ENCODE measurements around the gene MFAP5. TPM values are rescaled to one million over a fixed set of nuclear protein-coding genes. Genes with fewer than 3 reads are reported as not detected.

Gene MFAP5
- total and polyA plus RNA-seq, 2 of the 4 experiments (the other 2 are of a cell fraction): 0.90 to 1.9 TPM

GRCh38 chr12:8668441-8668840 is 5.8 kb upstream of the MFAP5 start:
- CTCF ChIA-PET: interaction anchor here (0.6 kb wide), 1 partner anchor 150 kb away, joined by 3 read pairs; no protein-coding TSS in a partner anchor
- POLR2A ChIA-PET (ENCODE audit: unreplicated experiment): no interaction called here
- TF ChIP-seq FOS (IDR thresholded peaks at IDR 0.05; ENCODE audit: low read depth, low read length) (no peak), RFX5 (IDR thresholded peaks at IDR 0.05; ENCODE audit: low read depth, low read length) (no peak), RCOR1 (IDR thresholded peaks at IDR 0.05; ENCODE audit: insufficient replicate concordance, low read length) (no peak), MAZ (IDR thresholded peaks at IDR 0.05; ENCODE audit: borderline replicate concordance, low read depth, low read length) (no peak), MAFK (IDR thresholded peaks at IDR 0.05; ENCODE audit: low read depth, low read length) (no peak), RAD21 (IDR thresholded peaks at IDR 0.05; ENCODE audit: low read length) (no peak), NFE2L2 (IDR thresholded peaks at IDR 0.05; ENCODE audit: low read depth, low read length) (no peak), BHLHE40 (IDR thresholded peaks at IDR 0.05; ENCODE audit: low read depth, low read length) (no peak), ELK1 (IDR thresholded peaks at IDR 0.05; ENCODE audit: borderline replicate concordance, low read depth, low read length) (no peak), SMC3 (IDR thresholded peaks at IDR 0.05; ENCODE audit: low read depth, low read length) (no peak), CEBPB (IDR thresholded peaks at IDR 0.05; ENCODE audit: low read depth, low read length) (no peak), POLR2A (IDR thresholded peaks at IDR 0.05; ENCODE audit: low read depth, low read length) (no peak)
- TF ChIP-seq, protein P1, sequence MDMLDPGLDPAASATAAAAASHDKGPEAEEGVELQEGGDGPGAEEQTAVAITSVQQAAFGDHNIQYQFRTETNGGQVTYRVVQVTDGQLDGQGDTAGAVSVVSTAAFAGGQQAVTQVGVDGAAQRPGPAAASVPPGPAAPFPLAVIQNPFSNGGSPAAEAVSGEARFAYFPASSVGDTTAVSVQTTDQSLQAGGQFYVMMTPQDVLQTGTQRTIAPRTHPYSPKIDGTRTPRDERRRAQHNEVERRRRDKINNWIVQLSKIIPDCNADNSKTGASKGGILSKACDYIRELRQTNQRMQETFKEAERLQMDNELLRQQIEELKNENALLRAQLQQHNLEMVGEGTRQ (IDR thresholded peaks at IDR 0.05; ENCODE audit: low read depth, low read length): no peak
- TF ChIP-seq, protein P2, sequence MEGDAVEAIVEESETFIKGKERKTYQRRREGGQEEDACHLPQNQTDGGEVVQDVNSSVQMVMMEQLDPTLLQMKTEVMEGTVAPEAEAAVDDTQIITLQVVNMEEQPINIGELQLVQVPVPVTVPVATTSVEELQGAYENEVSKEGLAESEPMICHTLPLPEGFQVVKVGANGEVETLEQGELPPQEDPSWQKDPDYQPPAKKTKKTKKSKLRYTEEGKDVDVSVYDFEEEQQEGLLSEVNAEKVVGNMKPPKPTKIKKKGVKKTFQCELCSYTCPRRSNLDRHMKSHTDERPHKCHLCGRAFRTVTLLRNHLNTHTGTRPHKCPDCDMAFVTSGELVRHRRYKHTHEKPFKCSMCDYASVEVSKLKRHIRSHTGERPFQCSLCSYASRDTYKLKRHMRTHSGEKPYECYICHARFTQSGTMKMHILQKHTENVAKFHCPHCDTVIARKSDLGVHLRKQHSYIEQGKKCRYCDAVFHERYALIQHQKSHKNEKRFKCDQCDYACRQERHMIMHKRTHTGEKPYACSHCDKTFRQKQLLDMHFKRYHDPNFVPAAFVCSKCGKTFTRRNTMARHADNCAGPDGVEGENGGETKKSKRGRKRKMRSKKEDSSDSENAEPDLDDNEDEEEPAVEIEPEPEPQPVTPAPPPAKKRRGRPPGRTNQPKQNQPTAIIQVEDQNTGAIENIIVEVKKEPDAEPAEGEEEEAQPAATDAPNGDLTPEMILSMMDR (conservative IDR thresholded peaks at IDR 0.05; ENCODE audit: low read depth, low read length): no peak

More at GRCh38 chr12:8668441-8668840, 5.8 kb upstream of the MFAP5 start:
- Histone ChIP-seq H3K23ac (ENCODE audit: low read depth, low read length) (no peak overlapping the region), H3K4ac (ENCODE audit: low read depth, low read length) (no peak overlapping the region), H3K36me3 (ENCODE audit: control insufficient read depth, insufficient read depth, low read length) (no peaks in the 10 kb centered on the region), H2AK9ac (replicated peaks; ENCODE audit: low read depth, low read length, poor library complexity) (no peak overlapping the region), H3K27me3 (ENCODE audit: control insufficient read depth, insufficient read depth, low read length) (peaks cover 4% of the 10 kb centered on the region), H3K18ac (ENCODE audit: low read depth, low read length) (no peak overlapping the region), H2BK20ac (ENCODE audit: low read depth, low read length) (no peak overlapping the region), H3K9ac (ENCODE audit: low read depth, low read length) (no peak overlapping the region), H3K9me1 (ENCODE audit: insufficient read depth, low read length) (no peaks in the 10 kb centered on the region), H2BK5ac (ENCODE audit: low read depth, low read length, poor library complexity, severe bottlenecking) (no peak overlapping the region), H3K79me1 (ENCODE audit: low read depth in 1 of 2, low read length in 2 of 2) (no peaks in the 10 kb centered on the region), H3K4me3 (ENCODE audit: insufficient read depth, low read depth, low read length) (no peak overlapping the region), H2AK5ac (ENCODE audit: low read depth, low read length) (no peak overlapping the region), H2BK15ac (ENCODE audit: low read depth, low read length) (no peak overlapping the region), H2BK120ac (ENCODE audit: low read depth, low read length) (no peak overlapping the region), H4K91ac (ENCODE audit: insufficient read depth, low read depth, low read length) (no peak overlapping the region), H4K8ac (ENCODE audit: low read depth in 2 of 2, low read length in 2 of 2) (no peak overlapping the region), H3K14ac (replicated peaks; ENCODE audit: low read depth, low read length) (no peak overlapping the region), H3K27ac (ENCODE audit: insufficient read depth, low read length) (no peak overlapping the region), H4K5ac (ENCODE audit: low read depth, low read length) (no peak overlapping the region), H2AFZ (replicated peaks; ENCODE audit: low read length, poor library complexity) (no peak overlapping the region), H4K20me1 (ENCODE audit: insufficient read depth, low read length) (no peaks in the 10 kb centered on the region), H3K4me2 (ENCODE audit: low read depth, low read length) (no peak overlapping the region), H3K56ac (ENCODE audit: extremely low read depth, insufficient read depth, low read length) (no peak overlapping the region), H3K9me3 (ENCODE audit: control insufficient read depth, insufficient read depth, low read length) (no peaks in the 10 kb centered on the region), H3K4me1 (ENCODE audit: control insufficient read depth, insufficient read depth, low read length) (no peaks in the 10 kb centered on the region)
- intact Hi-C loops (cut with micrococcal nuclease): no loop called here
- WGBS, 2 experiments (ENCODE audit: extremely low coverage in 2 of 2, insufficient read length in 1 of 2): no CpG with 5 or more reads among the region's 2 CpGs
- DNase-seq (no peak), ATAC-seq (ENCODE audit: low read depth) (no peak)
- in situ Hi-C loops (cut with MboI; ENCODE audit: low sequenced_read_pairs): no loop called here
- dilution Hi-C loops (cut with HindIII; ENCODE audit: low sequenced_read_pairs, unreplicated experiment): no loop called here
- no TSS peak for BruUV-seq (replicated peaks)
